Progenitor cell of endocrine pancreas (in vitro differentiated cells): ENCODE measurements around the gene METTL21A. TPM values are rescaled to one million over a fixed set of nuclear protein-coding genes. Genes with fewer than 3 reads are reported as not detected.

Experiments
- DNase-seq: peaks from one replicate; pipeline ENCODE4 v3.0.0; 2021; ENCODE audit warnings: low spot score; ENCODE audit not compliant: unreplicated experiment
- H3K27ac Mint-ChIP-seq: 2 replicates; pipeline ENCODE4 v1.8.0; 2021; ENCODE audit warnings: mild to moderate bottlenecking, moderate library complexity, mixed read lengths
- H3K27me3 Mint-ChIP-seq: 2 replicates; pipeline ENCODE4 v1.8.0; 2021; ENCODE audit warnings: mixed read lengths
- H3K36me3 Mint-ChIP-seq: 2 replicates; pipeline ENCODE4 v1.8.0; 2022; ENCODE audit warnings: mixed read lengths; ENCODE audit not compliant: insufficient read depth
- H3K4me1 Mint-ChIP-seq: 2 replicates; pipeline ENCODE4 v1.8.0; 2021; ENCODE audit warnings: low read depth, mixed read lengths
- H3K4me3 Mint-ChIP-seq: 2 replicates; pipeline ENCODE4 v1.8.0; 2021; ENCODE audit warnings: low read depth, mild to moderate bottlenecking, moderate library complexity, mixed read lengths
- H3K9me3 Mint-ChIP-seq: 2 replicates; pipeline ENCODE4 v1.8.0; 2021; ENCODE audit warnings: low read depth, mixed read lengths
- CTCF ChIP-seq: fragments of 200-600 bp; sonication (generic); IDR thresholded peaks from one replicate; pipeline ENCODE4 v1.5.0; 2021; ENCODE audit warnings: antibody characterized with exemption, mild to moderate bottlenecking; ENCODE audit not compliant: unreplicated experiment
- total RNA-seq: library from RNA; stranded (reverse); gene quantifications from 2 replicates; pipeline ENCODE4 v1.2.1, GENCODE V29; 2021

The METTL21A gene
- total RNA-seq, 1 donor from 2014 or later: 32.6 TPM

GRCh38 chr2:207619764-207620203 is 5.4 kb downstream of the METTL21A start:
- H3K27me3 Mint-ChIP-seq: no peaks in the 10 kb centered on the region
- no peak for TF ChIP-seq CTCF
- no peak for DNase-seq
- peaks cover 11% of the 10 kb centered on the region for H3K4me1 Mint-ChIP-seq
- no peak overlapping the region for H3K27ac Mint-ChIP-seq
- H3K9me3 Mint-ChIP-seq: no peaks in the 10 kb centered on the region
- no peak overlapping the region for H3K4me3 Mint-ChIP-seq
- peaks cover 20% of the 10 kb centered on the region for H3K36me3 Mint-ChIP-seq

GRCh38 chr2:207617011-207617671 is 8.1 kb downstream of the METTL21A start:
- H3K4me1 Mint-ChIP-seq: peaks cover 3% of the 10 kb centered on the region
- H3K9me3 Mint-ChIP-seq: no peaks in the 10 kb centered on the region
- no peak overlapping the region for H3K4me3 Mint-ChIP-seq
- H3K36me3 Mint-ChIP-seq: peaks cover 26% of the 10 kb centered on the region
- no peak overlapping the region for H3K27ac Mint-ChIP-seq
- H3K27me3 Mint-ChIP-seq: no peaks in the 10 kb centered on the region
- no peak for DNase-seq
- TF ChIP-seq CTCF: no peak

- Mint-ChIP-seq H3K4me1 (peaks cover 3% of the 10 kb centered on the region), H3K27ac (no peak overlapping the region)
These were observed 9.0 kb downstream of the METTL21A start for GRCh38 chr2:207616185-207616584.

GRCh38 chr2:207614824-207615223 is 10.4 kb downstream of the METTL21A start:
- Mint-ChIP-seq H3K27ac (no peak overlapping the region), H3K4me1 (peaks cover 3% of the 10 kb centered on the region), H3K4me3 (no peak overlapping the region), H3K36me3 (peaks cover 21% of the 10 kb centered on the region), H3K9me3 (no peaks in the 10 kb centered on the region), H3K27me3 (no peaks in the 10 kb centered on the region)
- DNase-seq: no peak
- no peak for TF ChIP-seq CTCF

More at GRCh38 chr2:207616185-207616584, 9.0 kb downstream of the METTL21A start:
- Mint-ChIP-seq H3K27me3 (no peaks in the 10 kb centered on the region), H3K9me3 (no peaks in the 10 kb centered on the region), H3K36me3 (peaks cover 24% of the 10 kb centered on the region), H3K4me3 (no peak overlapping the region)
- DNase-seq: no peak
- TF ChIP-seq CTCF: no peak

- H3K4me3 Mint-ChIP-seq: no peak overlapping the region
- H3K27me3 Mint-ChIP-seq: no peaks in the 10 kb centered on the region
- no peak for DNase-seq
- H3K9me3 Mint-ChIP-seq: peaks cover 5% of the 10 kb centered on the region
- peaks cover 28% of the 10 kb centered on the region for H3K36me3 Mint-ChIP-seq
- no peak for TF ChIP-seq CTCF
- no peak overlapping the region for H3K27ac Mint-ChIP-seq
- peaks cover 2% of the 10 kb centered on the region for H3K4me1 Mint-ChIP-seq
These were observed 12.5 kb downstream of the METTL21A start for GRCh38 chr2:207612714-207613113.
